NCI-H128 (cell line): ENCODE measurements around the gene AOPEP.
"Not testable (repeated sequence)": the region's sequence is repeated elsewhere in the genome, so short reads cannot be mapped to it uniquely, and the experiment has no call there.

ENCODE experiments used
- DNase-seq: peaks from one replicate; lab custom pipeline; 2025; ENCODE audit not compliant: unreplicated experiment; lab: John Stamatoyannopoulos, UW

The AOPEP gene

DNA sequence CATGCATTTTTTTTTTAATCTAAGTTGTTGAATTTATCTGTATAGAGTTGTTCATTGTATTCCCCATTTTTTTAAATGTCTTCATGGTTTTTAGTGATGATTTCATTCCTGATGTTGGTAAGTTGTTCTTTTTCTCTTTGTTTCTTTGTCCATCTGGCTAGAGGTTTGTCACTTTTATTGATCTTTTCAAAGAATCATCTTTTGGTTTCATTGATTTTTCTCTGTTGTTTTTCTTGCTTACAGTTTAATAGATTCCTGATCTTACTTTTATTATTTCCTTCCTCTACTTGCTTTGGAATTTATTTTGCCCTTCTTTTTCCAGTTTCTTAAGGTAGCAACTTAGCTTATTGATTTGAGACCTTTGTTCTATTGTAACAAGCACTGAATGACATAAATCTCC, 114.2 kb downstream of the AOPEP start:
- no peak for DNase-seq

GRCh38 chr9:94843134-94843533, 116.6 kb downstream of the AOPEP start:
- DNase-seq = no peak

- no peak for DNase-seq
Measured at GRCh38 chr9:94846739-94847138, 120.2 kb downstream of the AOPEP start.

- no peak for DNase-seq
Measured at GRCh38 chr9:94847486-94847885, 121.0 kb downstream of the AOPEP start.

GRCh38 chr9:94848791-94849190, 122.3 kb downstream of the AOPEP start:
- DNase-seq = not testable (repeated sequence)

GRCh38 chr9:94850540-94851434, 124.3 kb downstream of the AOPEP start:
- no peak for DNase-seq

- no peak for DNase-seq
Measured at GRCh38 chr9:94851467-94851866, 125.0 kb downstream of the AOPEP start.

GRCh38 chr9:94851892-94852291, 125.4 kb downstream of the AOPEP start:
- no peak for DNase-seq

GRCh38 chr9:94852373-94852772, 125.9 kb downstream of the AOPEP start:
- DNase-seq = no peak

GRCh38 chr9:94853887-94854286, 127.4 kb downstream of the AOPEP start:
- DNase-seq = no peak

GRCh38 chr9:94855903-94856302, 129.4 kb downstream of the AOPEP start:
- no peak for DNase-seq

- DNase-seq = no peak
Measured at GRCh38 chr9:94857791-94858190, 131.3 kb downstream of the AOPEP start.

- DNase-seq = no peak
Measured at GRCh38 chr9:94859226-94859625, 132.7 kb downstream of the AOPEP start.

DNA sequence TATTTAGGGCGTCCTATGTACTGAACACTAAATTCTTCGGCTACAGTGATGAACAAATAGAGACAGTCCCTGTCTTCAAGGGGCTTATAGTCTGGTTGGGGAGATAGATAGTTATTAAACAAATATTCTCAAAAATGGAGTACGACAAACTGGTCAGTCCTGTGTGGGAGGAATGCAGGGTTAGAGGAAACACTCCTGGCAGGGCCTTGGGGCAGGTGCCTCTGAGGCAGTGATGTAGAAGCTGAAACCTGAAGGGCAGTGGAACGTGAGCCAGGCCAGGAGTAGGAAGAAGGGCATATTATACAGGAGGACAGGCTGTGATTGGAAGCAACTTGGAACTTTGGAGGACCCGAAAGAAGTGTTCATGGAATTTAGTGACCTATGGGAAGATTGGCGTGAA, 133.4 kb downstream of the AOPEP start:
- DNase-seq = no peak

DNA sequence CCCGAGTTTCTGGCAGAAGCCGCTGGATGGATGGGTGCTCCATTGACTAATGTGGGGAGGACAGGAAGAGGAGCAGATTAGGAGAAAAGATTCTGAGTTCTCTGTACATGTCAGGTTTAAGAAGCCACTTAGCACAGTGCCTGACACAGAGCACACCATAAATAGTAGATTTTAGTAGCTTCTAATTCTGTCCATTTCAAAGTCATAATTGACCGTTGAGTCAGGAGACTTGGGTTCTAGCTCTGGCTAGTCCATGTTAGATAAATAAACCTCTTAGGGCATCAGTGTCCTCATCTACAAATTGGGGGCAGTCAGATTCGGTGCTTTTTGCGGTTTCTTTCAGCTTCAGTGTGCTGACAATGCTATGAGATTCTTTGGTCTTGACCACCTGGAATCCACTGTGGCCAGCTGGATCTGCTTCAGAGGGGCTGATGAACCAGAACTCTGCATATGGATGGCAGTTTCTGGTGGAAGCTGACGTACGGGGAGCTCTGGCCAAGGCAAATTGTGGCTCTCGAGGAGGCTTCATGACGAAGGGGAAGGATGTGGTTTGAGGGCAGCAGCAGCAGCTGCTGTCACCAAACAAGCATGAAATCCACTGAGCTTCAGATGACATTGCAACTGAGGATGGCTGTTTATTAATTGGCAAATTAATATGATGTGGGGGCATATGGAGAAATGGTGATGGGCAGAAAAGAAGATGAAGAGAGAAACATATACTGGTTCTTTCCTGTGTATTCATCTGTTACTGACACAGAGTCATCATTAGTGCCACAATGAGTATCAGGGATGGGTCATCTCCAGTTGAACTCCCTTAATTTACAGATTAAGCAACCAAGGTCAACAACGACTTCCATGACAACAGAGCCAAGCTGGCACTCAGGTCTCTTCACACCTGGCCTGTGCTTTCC, 134.4 kb downstream of the AOPEP start:
- no peak for DNase-seq

DNA sequence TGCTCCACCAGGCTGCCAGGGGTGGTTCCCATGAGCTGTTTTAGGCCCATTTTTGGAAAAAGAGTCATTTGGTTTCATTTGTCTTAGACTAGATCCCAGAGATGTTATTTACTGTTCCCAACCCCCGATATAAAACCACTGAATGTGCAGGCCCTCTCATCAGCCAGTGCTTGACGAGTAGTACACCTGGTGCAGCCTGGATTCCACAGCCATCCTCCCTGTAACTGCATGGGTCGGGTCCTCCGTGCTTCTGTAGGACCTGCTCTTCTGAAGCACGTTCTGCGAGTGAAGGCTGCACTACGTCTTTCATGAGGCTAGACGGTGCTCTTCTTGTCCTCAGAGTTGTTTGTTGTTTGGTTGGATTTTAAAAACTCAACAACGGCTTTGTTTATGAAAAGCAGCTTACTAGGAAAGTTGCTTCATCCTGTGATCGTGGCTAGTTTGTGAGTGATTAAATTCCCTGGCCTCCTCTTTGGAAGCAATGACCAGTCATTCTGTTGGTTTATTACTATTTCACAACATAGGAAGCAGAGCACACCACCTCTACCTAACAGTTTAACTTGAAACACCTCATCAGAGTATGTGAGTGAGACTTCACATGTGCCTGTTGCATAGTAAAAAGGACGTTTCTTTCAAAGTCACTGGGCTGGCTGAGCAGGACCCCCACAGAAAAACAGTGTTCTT, 135.2 kb downstream of the AOPEP start:
- no peak for DNase-seq

DNA sequence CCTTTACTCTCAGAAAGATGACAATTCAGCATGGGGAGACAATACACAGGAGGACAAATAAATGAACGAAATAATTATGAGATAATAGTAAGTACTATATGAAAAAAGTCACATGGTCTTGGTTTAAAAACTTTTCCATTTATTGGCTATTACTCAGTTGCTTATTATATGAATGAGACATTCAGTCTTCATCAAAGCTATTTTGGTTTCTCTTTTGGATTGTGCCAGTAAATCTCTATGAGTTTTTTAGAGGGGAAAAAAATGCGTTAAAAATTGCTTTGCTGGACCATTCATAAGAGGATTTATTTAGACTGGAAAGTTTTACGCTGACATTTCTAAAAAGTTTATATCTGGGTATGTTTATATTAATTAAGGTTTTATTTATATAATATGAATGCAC, 137.7 kb downstream of the AOPEP start:
- no peak for DNase-seq

- no peak for DNase-seq
Measured at GRCh38 chr9:94864862-94865509, 138.5 kb downstream of the AOPEP start.

DNA sequence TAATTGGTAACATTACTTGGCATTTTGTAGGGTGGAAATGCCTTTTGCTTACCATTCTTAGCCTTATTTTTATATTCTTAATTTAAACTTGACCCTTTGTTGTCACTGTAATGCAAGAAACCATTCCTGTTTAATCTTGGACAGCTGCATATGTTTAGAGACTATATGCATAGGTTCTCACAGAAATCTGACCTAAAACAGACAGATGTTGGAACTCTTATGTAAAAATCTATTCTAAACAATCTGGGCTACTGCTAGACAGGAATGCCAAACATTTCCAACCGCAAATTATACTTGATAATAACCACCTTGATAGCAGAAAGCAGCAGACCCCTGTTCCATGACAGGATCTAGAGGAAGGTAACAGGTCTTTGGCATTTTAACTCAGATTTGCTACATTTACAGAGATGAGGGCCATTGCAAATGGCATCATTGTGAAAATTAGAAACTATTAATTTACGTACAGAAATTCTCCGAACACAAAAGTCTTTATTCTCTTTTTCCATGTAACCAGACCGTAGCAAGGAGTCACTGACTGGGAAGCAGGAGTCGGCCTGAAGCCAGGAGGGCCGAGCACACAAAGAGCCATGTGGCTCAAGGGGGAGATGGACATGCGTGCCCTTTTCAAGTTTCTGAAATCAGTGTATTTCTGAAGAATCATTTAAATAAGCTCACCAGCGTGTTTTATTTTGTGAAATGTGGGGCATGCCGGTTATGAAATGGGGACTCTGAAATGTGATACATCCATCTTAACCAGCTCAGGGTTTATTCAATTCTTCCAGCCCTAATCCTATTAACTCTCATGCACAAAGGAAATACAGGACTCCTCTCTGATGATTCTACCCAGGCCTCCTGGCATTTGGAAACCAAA, 139.3 kb downstream of the AOPEP start:
- no peak for DNase-seq

GRCh38 chr9:94866770-94867169, 140.3 kb downstream of the AOPEP start:
- DNase-seq = no peak
